ENCODE results near the gene RIMBP2.

DNA sequence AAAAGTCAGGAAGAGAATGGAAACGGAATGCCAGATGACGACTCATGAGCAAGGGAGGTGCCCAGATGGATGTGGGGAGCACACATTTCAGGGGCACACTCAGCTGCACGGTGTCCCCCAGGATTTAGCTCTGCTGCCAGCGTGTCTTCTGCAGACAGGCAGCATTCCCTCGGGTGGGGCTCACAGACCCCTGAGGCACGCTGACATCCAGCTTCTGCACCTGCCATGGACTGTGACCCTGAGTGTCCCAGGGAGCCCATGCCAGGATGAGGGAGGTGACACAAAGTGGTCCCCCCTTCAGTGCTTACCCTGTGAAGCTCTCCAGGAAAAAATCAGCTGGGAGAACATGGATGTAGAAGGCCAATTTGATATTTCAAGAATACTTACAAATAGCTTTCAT lies 294.2 kb downstream of the RIMBP2 start:
- TF ChIP-seq, protein P1, sequence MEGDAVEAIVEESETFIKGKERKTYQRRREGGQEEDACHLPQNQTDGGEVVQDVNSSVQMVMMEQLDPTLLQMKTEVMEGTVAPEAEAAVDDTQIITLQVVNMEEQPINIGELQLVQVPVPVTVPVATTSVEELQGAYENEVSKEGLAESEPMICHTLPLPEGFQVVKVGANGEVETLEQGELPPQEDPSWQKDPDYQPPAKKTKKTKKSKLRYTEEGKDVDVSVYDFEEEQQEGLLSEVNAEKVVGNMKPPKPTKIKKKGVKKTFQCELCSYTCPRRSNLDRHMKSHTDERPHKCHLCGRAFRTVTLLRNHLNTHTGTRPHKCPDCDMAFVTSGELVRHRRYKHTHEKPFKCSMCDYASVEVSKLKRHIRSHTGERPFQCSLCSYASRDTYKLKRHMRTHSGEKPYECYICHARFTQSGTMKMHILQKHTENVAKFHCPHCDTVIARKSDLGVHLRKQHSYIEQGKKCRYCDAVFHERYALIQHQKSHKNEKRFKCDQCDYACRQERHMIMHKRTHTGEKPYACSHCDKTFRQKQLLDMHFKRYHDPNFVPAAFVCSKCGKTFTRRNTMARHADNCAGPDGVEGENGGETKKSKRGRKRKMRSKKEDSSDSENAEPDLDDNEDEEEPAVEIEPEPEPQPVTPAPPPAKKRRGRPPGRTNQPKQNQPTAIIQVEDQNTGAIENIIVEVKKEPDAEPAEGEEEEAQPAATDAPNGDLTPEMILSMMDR (conservative IDR thresholded peaks at IDR 0.05 in 1 of 2, IDR thresholded peaks at IDR 0.05 in 1 of 2; ENCODE audit: low read depth in 1 of 2, low read length in 2 of 2), result no peak
- no peak for TF ChIP-seq EZH2 (IDR thresholded peaks at IDR 0.05; ENCODE audit: low read length, missing control alignments)

Data from fibroblast of lung (primary cell).